ENCODE data around the gene ZNRF4. TPM values are rescaled to one million over a fixed set of nuclear protein-coding genes. Genes with fewer than 3 reads are reported as not detected.

ZNRF4 gene
- total RNA-seq, 2 donors from 2014 or later, result not detected

GRCh38 chr19:5451494-5451893 lies 3.7 kb upstream of the ZNRF4 start:
- no peak for DNase-seq
- Mint-ChIP-seq H3K27ac (no peak overlapping the region), H3K27me3 (ENCODE audit: insufficient read depth) (peaks cover 45% of the 10 kb centered on the region), H3K4me3 (no peak overlapping the region), H3K4me1 (no peaks in the 10 kb centered on the region), H3K36me3 (ENCODE audit: low read depth) (no peaks in the 10 kb centered on the region), H3K9me3 (peaks cover 6% of the 10 kb centered on the region)
- H3K4me1 ChIP-seq (ENCODE audit: control insufficient read depth, insufficient read depth, low read length), result no peaks in the 10 kb centered on the region
- H3K4me3 ChIP-seq (ENCODE audit: low read length), result no peak overlapping the region
- no peak for TF ChIP-seq CTCF (conservative IDR thresholded peaks at IDR 0.05)
- H3K9ac ChIP-seq (ENCODE audit: extremely low read depth, low read length, poor library complexity, severe bottlenecking), result no peak overlapping the region
- no peaks in the 10 kb centered on the region for H3K27me3 ChIP-seq (ENCODE audit: control insufficient read depth, insufficient read depth, low read length, poor library complexity, severe bottlenecking)
- no peaks in the 10 kb centered on the region for H3K36me3 ChIP-seq (ENCODE audit: control insufficient read depth, insufficient read depth, low read length)
- no peak overlapping the region for H3K27ac ChIP-seq (ENCODE audit: low read depth, low read length)
- H3K9me3 ChIP-seq (ENCODE audit: control insufficient read depth, low read length), result no peaks in the 10 kb centered on the region
- WGBS, 2 experiments (ENCODE audit: insufficient coverage in 1 of 2, insufficient read length in 1 of 2), result 90 to 100% methylated on average over 1 to 10 of the region's 10 CpGs

GRCh38 chr19:5452594-5453565 lies 2.3 kb upstream of the ZNRF4 start:
- no peak overlapping the region for H3K27ac ChIP-seq (ENCODE audit: low read depth, low read length)
- H3K4me1 ChIP-seq (ENCODE audit: control insufficient read depth, insufficient read depth, low read length), result no peaks in the 10 kb centered on the region
- H3K36me3 Mint-ChIP-seq (ENCODE audit: low read depth), result no peaks in the 10 kb centered on the region
- no peak for TF ChIP-seq CTCF (conservative IDR thresholded peaks at IDR 0.05)
- no peaks in the 10 kb centered on the region for H3K36me3 ChIP-seq (ENCODE audit: control insufficient read depth, insufficient read depth, low read length)
- H3K27me3 Mint-ChIP-seq (ENCODE audit: insufficient read depth), result peaks cover 36% of the 10 kb centered on the region
- 88 to 91% methylated on average over 11 to 14 of the region's 16 CpGs for WGBS, 2 experiments (ENCODE audit: insufficient coverage in 1 of 2, insufficient read length in 1 of 2)
- H3K9me3 ChIP-seq (ENCODE audit: control insufficient read depth, low read length), result no peaks in the 10 kb centered on the region
- H3K27me3 ChIP-seq (ENCODE audit: control insufficient read depth, insufficient read depth, low read length, poor library complexity, severe bottlenecking), result no peaks in the 10 kb centered on the region
- DNase-seq, result no peak
- H3K4me3 Mint-ChIP-seq, result no peak overlapping the region
- no peak overlapping the region for H3K9ac ChIP-seq (ENCODE audit: extremely low read depth, low read length, poor library complexity, severe bottlenecking)
- H3K4me1 Mint-ChIP-seq, result no peaks in the 10 kb centered on the region
- H3K9me3 Mint-ChIP-seq, result peaks cover 6% of the 10 kb centered on the region
- H3K27ac Mint-ChIP-seq, result no peak overlapping the region
- H3K4me3 ChIP-seq (ENCODE audit: low read length), result no peak overlapping the region

- H3K9me3 Mint-ChIP-seq, result peaks cover 6% of the 10 kb centered on the region
- H3K27ac ChIP-seq (ENCODE audit: low read depth, low read length), result no peak overlapping the region
Observed at GRCh38 chr19:5454743-5455142, 474 bp upstream of the ZNRF4 start.

More at GRCh38 chr19:5454743-5455142, 474 bp upstream of the ZNRF4 start:
- no peak overlapping the region for H3K27ac Mint-ChIP-seq
- Histone ChIP-seq H3K4me1 (ENCODE audit: control insufficient read depth, insufficient read depth, low read length) (no peaks in the 10 kb centered on the region), H3K4me3 (ENCODE audit: low read length) (no peak overlapping the region), H3K9ac (ENCODE audit: extremely low read depth, low read length, poor library complexity, severe bottlenecking) (no peak overlapping the region), H3K27me3 (ENCODE audit: control insufficient read depth, insufficient read depth, low read length, poor library complexity, severe bottlenecking) (no peaks in the 10 kb centered on the region), H3K9me3 (ENCODE audit: control insufficient read depth, low read length) (no peaks in the 10 kb centered on the region), H3K36me3 (ENCODE audit: control insufficient read depth, insufficient read depth, low read length) (no peaks in the 10 kb centered on the region)
- no peaks in the 10 kb centered on the region for H3K4me1 Mint-ChIP-seq
- peaks cover 24% of the 10 kb centered on the region for H3K27me3 Mint-ChIP-seq (ENCODE audit: insufficient read depth)
- 72 to 88% methylated on average over 3 to 5 of the region's 5 CpGs for WGBS, 2 experiments (ENCODE audit: insufficient coverage in 1 of 2, insufficient read length in 1 of 2)
- H3K36me3 Mint-ChIP-seq (ENCODE audit: low read depth), result no peaks in the 10 kb centered on the region
- DNase-seq, result no peak
- no peak overlapping the region for H3K4me3 Mint-ChIP-seq
- TF ChIP-seq CTCF (conservative IDR thresholded peaks at IDR 0.05), result no peak
